HL-60 (cell line): ENCODE results near the gene NEDD4L.

Experiments
- DNase-seq, 2 experiments: peaks; one replicate each; pipeline ENCODE4 v3.0.0-alpha.2; 2010 to 2020; ENCODE audit warnings: low read depth in 1 of 2, low spot score in 1 of 2
- H3K27ac ChIP-seq: fragments of 250-450 bp; sonication (Bioruptor Pico); replicated peaks from 2 replicates; pipeline ENCODE4 v1.5.1; 2020; ENCODE audit warnings: mild to moderate bottlenecking, moderate library complexity
- H3K27me3 ChIP-seq: fragments of 250-450 bp; sonication (Bioruptor Pico); 2 replicates; pipeline ENCODE4 v1.5.1; 2021; ENCODE audit warnings: mild to moderate bottlenecking, moderate library complexity; ENCODE audit not compliant: insufficient read depth, poor library complexity, severe bottlenecking
- H3K4me3 ChIP-seq: replicated peaks from 2 replicates; pipeline ENCODE4 v1.5.1; 2011; ENCODE audit warnings: mild to moderate bottlenecking, control low read depth, low read length; ENCODE audit not compliant: insufficient read depth
- CTCF ChIP-seq: IDR thresholded peaks from one replicate; pipeline ENCODE4 v1.5.1; 2011; ENCODE audit warnings: low read length, control low read depth, inconsistent platforms; ENCODE audit not compliant: insufficient read depth
- GABPA ChIP-seq: IDR thresholded peaks from 2 replicates; pipeline ENCODE4 v1.6.1; 2012; ENCODE audit warnings: low read depth
- POLR2AphosphoS5 ChIP-seq: IDR thresholded peaks from 2 replicates; pipeline ENCODE4 v1.6.1; 2012; ENCODE audit warnings: low read depth
- REST ChIP-seq: IDR thresholded peaks from 2 replicates; pipeline ENCODE4 v1.6.1; 2012; ENCODE audit warnings: low read depth; ENCODE audit not compliant: insufficient replicate concordance
- SPI1 ChIP-seq: IDR thresholded peaks from 2 replicates; pipeline ENCODE4 v1.6.1; 2012; ENCODE audit warnings: low read depth, mild to moderate bottlenecking, borderline replicate concordance

Gene NEDD4L

GRCh38 chr18:58093311-58093803 is 49.3 kb downstream of the NEDD4L start:
- no peak for TF ChIP-seq CTCF
- no peak for TF ChIP-seq SPI1
- no peak for TF ChIP-seq REST
- TF ChIP-seq GABPA = no peak
- Histone ChIP-seq H3K27me3 (no peaks in the 10 kb centered on the region), H3K4me3 (no peak overlapping the region), H3K27ac (no peak overlapping the region)
- no peak for DNase-seq

- Histone ChIP-seq H3K4me3 (no peak overlapping the region), H3K27ac (no peak overlapping the region), H3K27me3 (peaks cover 3% of the 10 kb centered on the region)
- TF ChIP-seq REST = no peak
- no peak for TF ChIP-seq GABPA
- TF ChIP-seq CTCF = no peak
- no peak for TF ChIP-seq POLR2AphosphoS5
- TF ChIP-seq SPI1 = no peak
- DNase-seq = no peak
Measured at GRCh38 chr18:58095222-58095621, 51.2 kb downstream of the NEDD4L start.

- no peak for DNase-seq
Measured at GRCh38 chr18:58095655-58096054, 51.6 kb downstream of the NEDD4L start.

GRCh38 chr18:58096658-58097057 is 52.6 kb downstream of the NEDD4L start:
- H3K4me3 ChIP-seq = no peak overlapping the region
- DNase-seq = no peak
- peaks cover 3% of the 10 kb centered on the region for H3K27me3 ChIP-seq
- TF ChIP-seq REST (no peak), GABPA (no peak), SPI1 (no peak), CTCF (no peak), POLR2AphosphoS5 (no peak)
- no peak overlapping the region for H3K27ac ChIP-seq

More at GRCh38 chr18:58095655-58096054, 51.6 kb downstream of the NEDD4L start:
- no peak for TF ChIP-seq GABPA
- Histone ChIP-seq H3K27ac (no peak overlapping the region), H3K4me3 (no peak overlapping the region), H3K27me3 (peaks cover 3% of the 10 kb centered on the region)
